ENCODE data around the gene GPR89B. TPM values are rescaled to one million over a fixed set of nuclear protein-coding genes. Genes with fewer than 3 reads are reported as not detected.

GPR89B gene
- total and polyA plus RNA-seq, 9 of the 15 experiments (the other 6 are each of a cell fraction or from before 2014, with no cell fraction given): 9.3 to 39.3 (median 19.6) TPM

- TF ChIP-seq ZBTB7A (IDR thresholded peaks at IDR 0.05; ENCODE audit: borderline replicate concordance, control insufficient read depth, low read depth, low read length) (no peak), ZBTB5 (IDR thresholded peaks at IDR 0.05) (no peak), CREM (IDR thresholded peaks at IDR 0.05; ENCODE audit: low read depth) (0 out of 2 replicates have a peak, but pooled peaks have one; percentile 21), ZNF609 (CRISPR knock-in tag; IDR thresholded peaks at IDR 0.05; ENCODE audit: borderline replicate concordance) (no peak), ZNF354B (CRISPR knock-in tag; IDR thresholded peaks at IDR 0.05) (no peak), DEAF1 (CRISPR knock-in tag; IDR thresholded peaks at IDR 0.05) (peak; percentile 68), KLF16 (IDR thresholded peaks at IDR 0.05) (0 out of 2 replicates have a peak, but pooled peaks have one; percentile 17), TBL1XR1 (IDR thresholded peaks at IDR 0.05; ENCODE audit: low read length in 2 of 2) (no peak), ZNF224 (CRISPR knock-in tag; IDR thresholded peaks at IDR 0.05) (no peak), PURB (CRISPR knock-in tag; IDR thresholded peaks at IDR 0.05; ENCODE audit: low read depth) (no peak), SMARCC2 (IDR thresholded peaks at IDR 0.05; ENCODE audit: low read depth) (no peak), RAD51 (IDR thresholded peaks at IDR 0.05; ENCODE audit: borderline replicate concordance, low read depth) (no peak), NBN (IDR thresholded peaks at IDR 0.05; ENCODE audit: low read depth) (no peak), FOXK1 (CRISPR knock-in tag; IDR thresholded peaks at IDR 0.05; ENCODE audit: borderline replicate concordance) (no peak), IFI16 (CRISPR knock-in tag; IDR thresholded peaks at IDR 0.05) (no peak), POLR2AphosphoS2 (IDR thresholded peaks at IDR 0.05; ENCODE audit: low read length) (no peak), ARID2 (IDR thresholded peaks at IDR 0.05) (peak; percentile 75; the same call in 1 of the 2 replicates), FOSL1 (tag; conservative IDR thresholded peaks at IDR 0.05) (no peak), ZNF282 (CRISPR knock-in tag; IDR thresholded peaks at IDR 0.05) (no peak), ZNF780A (CRISPR knock-in tag; IDR thresholded peaks at IDR 0.05) (no peak), HNRNPH1 (optimal IDR thresholded peaks at IDR 0.05; ENCODE audit: low read depth, low read length) (no peak), ZNF561 (CRISPR knock-in tag; conservative IDR thresholded peaks at IDR 0.05) (no peak)
These were observed 37.9 kb upstream of the GPR89B start (continued) for GRCh38 chr1:147890177-147890790.

Measured in K562 (cell line).